ENCODE results near the gene COL25A1. TPM values are rescaled to one million over a fixed set of nuclear protein-coding genes. Genes with fewer than 3 reads are reported as not detected.

Gene COL25A1
- total and polyA plus RNA-seq, 2 donors (not counting 3 experiments of a cell fraction or from before 2014, with no cell fraction given) = 0.21 to 3.5 TPM

- CTCF ChIA-PET = interaction anchor here (0.9 to 3.2 kb wide), 6 partner anchors 13 to 575 kb away, joined by 3 to 30 read pairs (median 6); no protein-coding TSS in a partner anchor
- no TSS peak for BruUV-seq (replicated peaks)
- dilution Hi-C loops (cut with MboI; ENCODE audit: extremely low pct_ligation_motif_present, low sequenced_read_pairs) = no loop called here
Observed at GRCh38 chr4:108831291-108831690, 471.2 kb downstream of the COL25A1 start.

More at GRCh38 chr4:108831291-108831690, 471.2 kb downstream of the COL25A1 start:
- Histone ChIP-seq H3K27me3 (ENCODE audit: control insufficient read depth in 2 of 2, insufficient read depth in 2 of 2, low read length in 2 of 2) (peaks cover 0 to 9% of the 10 kb centered on the region in 2 experiments), H4K20me1 (replicated peaks; ENCODE audit: control insufficient read depth, extremely low read depth, insufficient read depth, low read length) (no peaks in the 10 kb centered on the region), H3K9me3 (replicated peaks; ENCODE audit: control insufficient read depth, insufficient read depth, low read length) (no peaks in the 10 kb centered on the region), H3K9ac (replicated peaks; ENCODE audit: extremely low read depth, insufficient read depth, low read length) (no peak overlapping the region), H3K4me1 (ENCODE audit: control insufficient read depth, extremely low read depth, insufficient read depth, low read length) (no peaks in the 10 kb centered on the region), H3K27ac (ENCODE audit: insufficient read depth, low read depth, low read length) (no peak overlapping the region), H2AFZ (ENCODE audit: low read depth, low read length) (no peak overlapping the region), H3K4me3 (replicated peaks in 1 of 3; ENCODE audit: insufficient read depth in 1 of 3, low read depth in 1 of 3, low read length in 3 of 3) (no peak overlapping the region), H3K4me2 (ENCODE audit: insufficient read depth, low read length) (no peak overlapping the region), H3K9me1 (replicated peaks; ENCODE audit: control insufficient read depth, extremely low read depth, insufficient read depth, low read length) (no peaks in the 10 kb centered on the region), H3K36me3 (ENCODE audit: control insufficient read depth in 2 of 2, extremely low read depth in 1 of 2, insufficient read depth in 2 of 2, low read length in 2 of 2) (no peaks in the 10 kb centered on the region), H3K79me2 (ENCODE audit: control insufficient read depth, insufficient read depth, low read length) (no peaks in the 10 kb centered on the region)
- POLR2A ChIA-PET = interaction anchor here (0.6 kb wide), 1 partner anchor 1264 kb away, joined by 5 read pairs; no protein-coding TSS in a partner anchor
- FAIRE-seq (no peak), DNase-seq (ENCODE audit: low read depth, low spot score) (no peak)
- intact Hi-C loops (cut with micrococcal nuclease) = loop anchor here (10.0 kb wide), 1 partner anchor 194 kb away; no protein-coding TSS in a partner anchor
- TF ChIP-seq EZH2 (IDR thresholded peaks at IDR 0.05; ENCODE audit: borderline replicate concordance, low read depth, low read length, severe bottlenecking) (no peak), POLR2AphosphoS5 (IDR thresholded peaks at IDR 0.05; ENCODE audit: insufficient read depth, low read depth, low read length) (no peak), CTCF (IDR thresholded peaks at IDR 0.05; ENCODE audit: extremely low read depth in 1 of 2, insufficient read depth in 1 of 2, low read depth in 1 of 2, low read length in 2 of 2) (no peak), FOS (IDR thresholded peaks at IDR 0.05; ENCODE audit: borderline replicate concordance, insufficient read depth, low read length) (no peak), POLR2A (IDR thresholded peaks at IDR 0.05; ENCODE audit: low read depth, low read length) (no peak), JUN (IDR thresholded peaks at IDR 0.05; ENCODE audit: borderline replicate concordance, insufficient read depth, insufficient read length, low read depth) (no peak), MYC (IDR thresholded peaks at IDR 0.05; ENCODE audit: low read depth, low read length) (no peak), GATA2 (IDR thresholded peaks at IDR 0.05; ENCODE audit: insufficient read depth, insufficient read length, low read depth, low read length) (no peak)
